CD14-positive monocyte (primary cell): ENCODE results near the gene PFAS. TPM values are rescaled to one million over a fixed set of nuclear protein-coding genes. Genes with fewer than 3 reads are reported as not detected.

Experiments
- DNase-seq, 3 donors: peaks; one replicate each; pipeline ENCODE4 v3.0.0-alpha.2; 2011 to 2022
- H2AFZ ChIP-seq: 2 replicates; pipeline ENCODE4 v1.6.0; 2012; ENCODE audit warnings: mild to moderate bottlenecking, low read depth, low read length, inconsistent platforms; ENCODE audit not compliant: insufficient read depth, poor library complexity, severe bottlenecking
- H3K27ac ChIP-seq, 2 donors: 1 replicate in 1 of 2; 2 replicates in 1 of 2; pipeline ENCODE4 v1.5.1; 2012 to 2013; ENCODE audit warnings: low read length in 2 of 2, control low read depth in 1 of 2, inconsistent platforms in 1 of 2, low read depth in 1 of 2, mild to moderate bottlenecking in 1 of 2
- H3K27me3 ChIP-seq, 2 donors: one replicate each; pipeline versions ENCODE4 v1.6.0 to v1.6.1; 2011 to 2013; ENCODE audit warnings: low read length in 2 of 2; ENCODE audit not compliant: control insufficient read depth in 2 of 2, insufficient read depth in 2 of 2
- H3K36me3 ChIP-seq, 2 donors: replicated peaks in 1 of 2; 1 replicate in 1 of 2; 2 replicates in 1 of 2; pipeline versions ENCODE4 v1.5.1 to v1.6.1; 2012 to 2013; ENCODE audit warnings: low read length in 2 of 2, control low read depth in 1 of 2, inconsistent platforms in 1 of 2, mild to moderate bottlenecking in 1 of 2; ENCODE audit not compliant: insufficient read depth in 2 of 2, control insufficient read depth in 1 of 2
- H3K4me1 ChIP-seq, 2 donors: 1 replicate in 1 of 2; 2 replicates in 1 of 2; pipeline versions ENCODE4 v1.5.1 to v1.6.1; 2012 to 2013; ENCODE audit warnings: low read length in 2 of 2, control low read depth in 1 of 2, inconsistent platforms in 1 of 2, mild to moderate bottlenecking in 1 of 2, moderate library complexity in 1 of 2; ENCODE audit not compliant: insufficient read depth in 2 of 2, control insufficient read depth in 1 of 2
- H3K4me2 ChIP-seq: replicated peaks from 2 replicates; pipeline ENCODE3; 2012; ENCODE audit warnings: low read length, moderate library complexity, mild to moderate bottlenecking; ENCODE audit not compliant: poor library complexity, severe bottlenecking; ENCODE audit errors: extremely low read depth
- H3K4me3 ChIP-seq, 3 experiments: fragments of 200-600 bp in 1 of 3; sonication (generic) in 1 of 3; replicated peaks in 1 of 3; 1 replicate in 2 of 3; 2 replicates in 1 of 3; pipeline ENCODE4 v1.5.1; 2011 to 2013; ENCODE audit warnings: low read length in 3 of 3, mild to moderate bottlenecking in 3 of 3, control low read depth in 2 of 3, low read depth in 2 of 3, inconsistent platforms in 1 of 3, moderate library complexity in 1 of 3
- H3K79me2 ChIP-seq: 2 replicates; pipeline ENCODE4 v1.6.0; 2012; ENCODE audit warnings: mild to moderate bottlenecking, control low read depth, inconsistent platforms, low read length, moderate library complexity; ENCODE audit not compliant: insufficient read depth
- H3K9ac ChIP-seq: 2 replicates; pipeline ENCODE4 v1.6.0; 2017; ENCODE audit warnings: low read length, mild to moderate bottlenecking; ENCODE audit not compliant: insufficient read depth, poor library complexity, severe bottlenecking
- H3K9me3 ChIP-seq, 2 donors: replicated peaks in 1 of 2; 1 replicate in 1 of 2; 2 replicates in 1 of 2; pipeline versions ENCODE4 v1.5.1 to v1.6.1; 2012 to 2013; ENCODE audit warnings: low read length in 2 of 2, control low read depth in 1 of 2; ENCODE audit not compliant: control insufficient read depth in 1 of 2, insufficient read depth in 1 of 2
- H4K20me1 ChIP-seq: 2 replicates; pipeline ENCODE4 v1.6.0; 2012; ENCODE audit warnings: mild to moderate bottlenecking, low read length, control low read depth, moderate library complexity; ENCODE audit not compliant: insufficient read depth
- H3K27ac Mint-ChIP-seq, 7 donors: one replicate each; pipeline ENCODE4 v1.8.0; 2020; ENCODE audit warnings: mild to moderate bottlenecking in 7 of 7, mixed read lengths in 7 of 7, moderate library complexity in 6 of 7, inconsistent platforms in 2 of 7
- H3K27me3 Mint-ChIP-seq, 3 donors: one replicate each; pipeline ENCODE4 v1.8.0; 2021 to 2022; ENCODE audit warnings: low read depth in 3 of 3, mild to moderate bottlenecking in 3 of 3, mixed read lengths in 3 of 3, moderate library complexity in 3 of 3, inconsistent platforms in 1 of 3
- H3K36me3 Mint-ChIP-seq, 2 donors: one replicate each; pipeline ENCODE4 v1.8.0; 2020; ENCODE audit warnings: mixed read lengths in 2 of 2, inconsistent platforms in 1 of 2, mild to moderate bottlenecking in 1 of 2
- H3K4me1 Mint-ChIP-seq: one replicate; pipeline ENCODE4 v1.8.0; 2020; ENCODE audit warnings: mild to moderate bottlenecking, mixed read lengths
- H3K4me3 Mint-ChIP-seq, 2 donors: one replicate each; pipeline ENCODE4 v1.8.0; 2020; ENCODE audit warnings: mild to moderate bottlenecking in 2 of 2, mixed read lengths in 2 of 2, moderate library complexity in 1 of 2
- H3K9me3 Mint-ChIP-seq, 7 donors: one replicate each; pipeline ENCODE4 v1.8.0; 2020 to 2022; ENCODE audit warnings: mixed read lengths in 7 of 7, mild to moderate bottlenecking in 6 of 7, moderate library complexity in 6 of 7, inconsistent platforms in 2 of 7
- WGBS: methylation state at CpG from one replicate; pipeline ENCODE4 v1.1.5; 2013; ENCODE audit warnings: missing lambda C conversion rate; ENCODE audit not compliant: insufficient coverage; 5-methylcytosine and 5-hydroxymethylcytosine counted together
- intact Hi-C, 2 donors: fragments of 100-400 bp; cut with micrococcal nuclease; formaldehyde crosslinking; loops; one replicate each; pipeline versions ENCODE4 v1.15.0 to v1.15.1; 2023
- polyA plus RNA-seq, 3 donors: library from polyadenylated mRNA; depleted of rRNA in 1 of 3; unstranded in 2 of 3; stranded (reverse) in 1 of 3; fragments of 300-500 nt in 2 of 3; fragments of >200 nt in 1 of 3; fragmentation: Illumina TruSeq in 2 of 3; gene quantifications; 1 replicate in 2 of 3; 2 replicates in 1 of 3; pipeline ENCODE4 v1.2.3, GENCODE V29; 2012 to 2021
- TF ChIP-seq, protein P1 (sequence below): fragments of 200-600 bp; IDR thresholded peaks from one replicate; pipeline ENCODE4 v1.8.0; 2022; ENCODE audit warnings: antibody characterized with exemption, mild to moderate bottlenecking

PFAS gene
- polyA plus RNA-seq, 3 donors: 4.1 to 12.8 (median 4.4) TPM

DNA sequence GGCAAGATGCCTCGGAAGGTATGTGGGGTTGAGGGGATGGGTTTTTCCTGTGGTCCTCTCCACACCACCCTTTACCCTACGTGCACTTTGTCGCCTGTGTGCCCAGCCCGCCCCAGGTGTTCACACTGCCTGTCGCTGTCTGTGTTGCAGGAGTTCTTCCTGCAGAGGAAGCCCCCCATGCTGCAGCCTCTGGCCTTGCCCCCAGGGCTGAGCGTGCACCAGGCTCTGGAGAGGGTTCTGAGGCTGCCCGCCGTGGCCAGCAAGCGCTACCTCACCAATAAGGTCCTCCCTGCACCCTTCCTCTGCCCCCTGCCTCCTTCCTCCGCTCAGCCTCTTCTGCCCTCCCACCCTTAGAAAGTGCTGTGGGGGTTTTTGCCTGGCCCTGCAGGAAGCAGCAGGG, 15.2 kb downstream of the PFAS start:
- H3K36me3 Mint-ChIP-seq: peaks cover 47 to 61% of the 10 kb centered on the region in 2 donors
- intact Hi-C loops: loop anchor here in 1 of 2 donors (10.0 kb wide), 1 partner anchor 50 kb away; the partner anchor contains the start of gene ARHGEF15

DNA sequence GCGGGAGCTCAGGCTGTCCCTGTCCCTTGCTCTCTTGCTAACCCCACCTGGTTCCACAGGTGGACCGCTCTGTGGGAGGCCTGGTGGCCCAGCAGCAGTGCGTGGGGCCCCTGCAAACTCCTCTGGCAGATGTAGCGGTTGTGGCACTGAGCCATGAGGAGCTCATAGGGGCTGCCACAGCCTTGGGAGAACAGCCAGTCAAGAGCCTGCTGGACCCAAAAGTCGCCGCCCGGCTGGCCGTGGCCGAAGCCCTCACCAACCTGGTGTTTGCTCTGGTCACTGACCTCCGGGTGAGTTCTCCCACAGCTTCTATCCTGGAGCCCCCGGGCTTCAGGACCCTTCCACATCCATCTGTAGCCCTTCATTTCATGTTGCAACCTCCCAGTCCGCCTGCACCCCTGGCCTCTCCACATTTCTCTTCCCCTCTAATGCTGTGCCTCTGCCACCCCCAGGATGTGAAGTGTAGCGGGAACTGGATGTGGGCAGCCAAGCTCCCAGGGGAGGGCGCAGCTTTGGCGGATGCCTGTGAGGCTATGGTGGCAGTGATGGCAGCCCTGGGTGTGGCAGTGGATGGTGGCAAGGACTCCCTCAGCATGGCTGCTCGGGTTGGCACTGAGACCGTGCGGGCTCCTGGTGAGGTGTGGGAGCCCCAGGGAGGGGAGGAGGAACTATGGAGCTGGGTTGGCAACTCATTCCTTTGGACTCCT, 15.9 kb downstream of the PFAS start:
- TF ChIP-seq, protein P1, sequence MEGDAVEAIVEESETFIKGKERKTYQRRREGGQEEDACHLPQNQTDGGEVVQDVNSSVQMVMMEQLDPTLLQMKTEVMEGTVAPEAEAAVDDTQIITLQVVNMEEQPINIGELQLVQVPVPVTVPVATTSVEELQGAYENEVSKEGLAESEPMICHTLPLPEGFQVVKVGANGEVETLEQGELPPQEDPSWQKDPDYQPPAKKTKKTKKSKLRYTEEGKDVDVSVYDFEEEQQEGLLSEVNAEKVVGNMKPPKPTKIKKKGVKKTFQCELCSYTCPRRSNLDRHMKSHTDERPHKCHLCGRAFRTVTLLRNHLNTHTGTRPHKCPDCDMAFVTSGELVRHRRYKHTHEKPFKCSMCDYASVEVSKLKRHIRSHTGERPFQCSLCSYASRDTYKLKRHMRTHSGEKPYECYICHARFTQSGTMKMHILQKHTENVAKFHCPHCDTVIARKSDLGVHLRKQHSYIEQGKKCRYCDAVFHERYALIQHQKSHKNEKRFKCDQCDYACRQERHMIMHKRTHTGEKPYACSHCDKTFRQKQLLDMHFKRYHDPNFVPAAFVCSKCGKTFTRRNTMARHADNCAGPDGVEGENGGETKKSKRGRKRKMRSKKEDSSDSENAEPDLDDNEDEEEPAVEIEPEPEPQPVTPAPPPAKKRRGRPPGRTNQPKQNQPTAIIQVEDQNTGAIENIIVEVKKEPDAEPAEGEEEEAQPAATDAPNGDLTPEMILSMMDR: no peak
- WGBS: 99% methylated on average over 14 of the region's 18 CpGs
- Mint-ChIP-seq H3K9me3 (no peaks in the 10 kb centered on the region), H3K27me3 (peaks cover 0 to 2% (median 0%) of the 10 kb centered on the region in 3 donors), H3K27ac (peak overlapping the region in 1 of 7 donors; percentile 38), H3K36me3 (peaks cover 48 to 65% of the 10 kb centered on the region in 2 donors), H3K4me1 (no peaks in the 10 kb centered on the region), H3K4me3 (no peak overlapping the region)
- DNase-seq: no peak
- intact Hi-C loops: loop anchor here in 1 of 2 donors (10.0 kb wide), 1 partner anchor 50 kb away; the partner anchor contains the start of gene ARHGEF15
- no peak overlapping the region for H3K4me3 ChIP-seq
- no peaks in the 10 kb centered on the region for H3K4me1 ChIP-seq
- H3K27me3 ChIP-seq: no peaks in the 10 kb centered on the region
- H2AFZ ChIP-seq: no peak overlapping the region
- no peaks in the 10 kb centered on the region for H3K79me2 ChIP-seq
- no peak overlapping the region for H3K4me2 ChIP-seq
- no peaks in the 10 kb centered on the region for H3K9me3 ChIP-seq
- no peak overlapping the region for H3K27ac ChIP-seq
- no peak overlapping the region for H3K9ac ChIP-seq
- peaks cover 49 to 76% of the 10 kb centered on the region in 2 donors for H3K36me3 ChIP-seq
- H4K20me1 ChIP-seq: no peaks in the 10 kb centered on the region

More for the DNA sequence above, 15.2 kb downstream of the PFAS start:
- Histone ChIP-seq H2AFZ (no peak overlapping the region), H3K4me1 (no peaks in the 10 kb centered on the region), H3K4me3 (no peak overlapping the region), H3K9me3 (no peaks in the 10 kb centered on the region), H4K20me1 (no peaks in the 10 kb centered on the region), H3K9ac (no peak overlapping the region), H3K79me2 (no peaks in the 10 kb centered on the region), H3K27ac (no peak overlapping the region), H3K36me3 (peaks cover 45 to 73% of the 10 kb centered on the region in 2 donors), H3K27me3 (no peaks in the 10 kb centered on the region), H3K4me2 (no peak overlapping the region)
- WGBS: 100% methylated on average over 7 of the region's 10 CpGs
- no peaks in the 10 kb centered on the region for H3K9me3 Mint-ChIP-seq
- no peak overlapping the region for H3K4me3 Mint-ChIP-seq
- H3K4me1 Mint-ChIP-seq: no peaks in the 10 kb centered on the region
- no peak overlapping the region for H3K27ac Mint-ChIP-seq
- TF ChIP-seq, protein P1: no peak
- no peak for DNase-seq
- H3K27me3 Mint-ChIP-seq: peaks cover 0 to 2% (median 0%) of the 10 kb centered on the region in 3 donors
